Spinal cord (tissue), 10 donors: Measurements from ENCODE around the gene ABCC6. TPM values are rescaled to one million over a fixed set of nuclear protein-coding genes. Genes with fewer than 3 reads are reported as not detected.
"Not testable (repeated sequence)": the region's sequence is repeated elsewhere in the genome, so short reads cannot be mapped to it uniquely, and the experiment has no call there.

Source experiments
- DNase-seq, 6 donors: peaks; one replicate each; pipeline versions ENCODE4 v3.0.0 to v3.0.0-alpha.2; 2013 to 2015; ENCODE audit warnings: low spot score in 6 of 6, low read depth in 4 of 6
- H3K27ac ChIP-seq: one replicate; pipeline ENCODE4 v1.5.1; 2013; ENCODE audit warnings: low read depth, low read length, control low read depth
- H3K27me3 ChIP-seq: one replicate; pipeline ENCODE4 v1.6.1; 2013; ENCODE audit warnings: low read length; ENCODE audit not compliant: control insufficient read depth, insufficient read depth
- H3K36me3 ChIP-seq: one replicate; pipeline ENCODE4 v1.6.1; 2013; ENCODE audit warnings: low read length; ENCODE audit not compliant: control insufficient read depth, insufficient read depth
- H3K4me1 ChIP-seq: one replicate; pipeline ENCODE4 v1.6.1; 2013; ENCODE audit warnings: low read length; ENCODE audit not compliant: control insufficient read depth, insufficient read depth
- H3K4me3 ChIP-seq: one replicate; pipeline ENCODE4 v1.5.1; 2013; ENCODE audit warnings: low read depth, low read length, control low read depth
- H3K9me3 ChIP-seq: one replicate; pipeline ENCODE4 v1.6.1; 2013; ENCODE audit warnings: low read length; ENCODE audit not compliant: control insufficient read depth, insufficient read depth
- WGBS: methylation state at CpG from one replicate; pipeline ENCODE4 v1.1.5; 2013; ENCODE audit warnings: missing lambda C conversion rate; ENCODE audit not compliant: insufficient coverage; 5-methylcytosine and 5-hydroxymethylcytosine counted together
- long read RNA-seq, 4 donors: transcript quantifications; one replicate each; lab custom pipeline, GENCODE V29; 2026
- polyA plus RNA-seq, 2 donors: library from polyadenylated mRNA; unstranded; fragments of 120-200 nt; gene quantifications; one replicate each; pipeline ENCODE4 v1.2.1, GENCODE V29; 2013; ENCODE audit not compliant: insufficient read length in 2 of 2
- total RNA-seq, 2 donors: library from RNA; depleted of rRNA in 1 of 2; stranded (reverse); fragments of 120-200 nt in 1 of 2; fragments of >200 nt in 1 of 2; gene quantifications; one replicate each; pipeline versions ENCODE4 v1.2.3 to v1.2.4, GENCODE V29; 2013 to 2014
- donor health status: healthy.

ABCC6 gene
- 1 to 10 TPM in 1 of 2 donors, under 1 TPM in 1; 0.69 to 3.4 TPM for total RNA-seq
- 1 to 10 TPM; 1.3 to 2.2 TPM for polyA plus RNA-seq
- long read RNA-seq, donor 1, partial matches to known transcripts, result 81 of 81 reads
- long read RNA-seq, donor 1, other reads (novel, unspliced or antisense), result 0 of 81 reads
- long read RNA-seq, donor 2, partial matches to known transcripts, result 0 of 2 reads
- long read RNA-seq, donor 2, other reads (novel, unspliced or antisense), result 0 of 2 reads
- long read RNA-seq, donor 3, result 0 reads
- long read RNA-seq, donor 4, transcript ABCC6-204 (2 exons, 714 nt), result major isoform, 8 of 8 reads
- long read RNA-seq, donor 4, partial matches to known transcripts, result 0 of 8 reads
- long read RNA-seq, donor 4, other reads (novel, unspliced or antisense), result 0 of 8 reads

GRCh38 chr16:16222850-16223661 lies at the start of gene ABCC6:
TSS of gene ABCC6 (minus strand) at chr16:16223494. CDS start at chr16:16223434, 60 bp downstream.
- not testable (repeated sequence) for H3K4me1 ChIP-seq, H3K27ac ChIP-seq, H3K36me3 ChIP-seq, DNase-seq, H3K4me3 ChIP-seq, H3K27me3 ChIP-seq, H3K9me3 ChIP-seq
- no CpG with 5 or more reads among the region's 38 CpGs for WGBS

DNA sequence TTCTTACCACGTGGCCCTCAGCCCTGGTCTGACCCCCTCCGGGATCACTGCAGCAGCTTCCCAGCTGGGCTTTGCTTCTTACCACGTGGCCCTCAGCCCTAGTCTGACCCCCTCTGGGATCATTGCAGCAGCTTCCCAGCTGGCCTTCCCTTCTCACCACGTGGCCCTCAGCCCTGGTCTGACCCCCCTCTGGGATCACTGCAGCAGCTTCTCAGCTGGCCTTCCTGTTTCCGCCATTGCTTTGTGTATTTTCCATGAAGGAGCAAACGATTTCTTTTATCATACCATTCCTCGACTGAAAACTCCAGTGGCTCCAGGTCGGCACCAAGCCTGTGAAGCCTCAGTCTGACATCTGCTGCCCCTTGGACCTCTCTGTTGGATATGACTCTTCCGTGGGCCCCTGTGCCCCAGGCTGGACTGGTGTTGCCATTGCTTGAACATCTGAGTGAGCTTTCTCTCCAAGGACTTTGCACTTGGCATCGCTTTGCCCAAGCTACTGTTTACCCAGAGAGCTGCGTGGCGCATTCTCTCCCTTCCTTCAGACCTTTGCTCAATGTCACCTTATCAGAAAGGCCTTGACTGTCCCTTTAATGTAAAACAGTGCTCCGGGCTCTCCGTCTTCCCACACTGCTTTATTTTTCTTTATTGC lies 49.4 kb upstream of the ABCC6 start:
- not testable (repeated sequence) for H3K36me3 ChIP-seq, H3K4me3 ChIP-seq, H3K27me3 ChIP-seq, H3K27ac ChIP-seq, DNase-seq, H3K9me3 ChIP-seq, H3K4me1 ChIP-seq
- no CpG with 5 or more reads among the region's 14 CpGs for WGBS

GRCh38 chr16:16271658-16272057 lies 48.4 kb upstream of the ABCC6 start:
- H3K4me1 ChIP-seq, H3K27ac ChIP-seq, H3K36me3 ChIP-seq, H3K4me3 ChIP-seq, H3K9me3 ChIP-seq, DNase-seq, H3K27me3 ChIP-seq: not testable (repeated sequence)
- no CpG with 5 or more reads among the region's 8 CpGs for WGBS

DNA sequence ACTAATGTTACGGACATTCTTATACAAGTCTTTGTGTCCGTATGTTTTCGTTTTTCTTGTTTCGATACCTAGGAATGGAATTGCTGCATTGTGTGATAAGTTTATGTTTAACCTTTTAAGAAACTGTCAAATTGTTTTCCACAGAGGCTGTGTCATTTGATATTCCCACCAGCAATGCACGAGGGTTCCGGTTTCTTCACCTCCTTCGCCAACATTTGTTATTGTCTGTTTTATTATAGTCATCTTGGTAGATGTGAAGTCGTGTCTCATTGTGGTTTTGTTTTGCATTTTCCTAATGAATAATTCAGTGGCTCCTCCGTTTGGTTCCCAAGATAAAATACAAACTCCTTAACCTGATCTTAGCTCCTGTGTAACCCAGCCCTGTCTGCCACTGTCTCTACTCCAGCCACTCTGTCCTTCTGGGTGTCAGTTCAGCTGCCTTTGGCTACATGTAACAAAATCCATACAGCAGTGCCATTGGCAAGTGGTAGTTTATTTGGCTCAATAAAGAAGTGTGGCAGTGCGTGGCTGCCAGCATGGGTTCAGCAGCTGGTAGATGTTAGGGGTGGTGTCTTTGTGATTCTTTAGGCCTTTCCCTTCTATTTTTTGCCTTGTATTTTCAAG lies 45.0 kb upstream of the ABCC6 start:
- not testable (repeated sequence) for DNase-seq, H3K4me1 ChIP-seq
- WGBS, result no CpG with 5 or more reads among the region's 10 CpGs

GRCh38 chr16:16267708-16268107 lies 44.4 kb upstream of the ABCC6 start:
- WGBS, result no CpG with 5 or more reads among the region's 3 CpGs
- DNase-seq, result not testable (repeated sequence)

More for the DNA sequence above, 45.0 kb upstream of the ABCC6 start:
- not testable (repeated sequence) for H3K27ac ChIP-seq, H3K4me3 ChIP-seq, H3K9me3 ChIP-seq, H3K27me3 ChIP-seq, H3K36me3 ChIP-seq

DNA sequence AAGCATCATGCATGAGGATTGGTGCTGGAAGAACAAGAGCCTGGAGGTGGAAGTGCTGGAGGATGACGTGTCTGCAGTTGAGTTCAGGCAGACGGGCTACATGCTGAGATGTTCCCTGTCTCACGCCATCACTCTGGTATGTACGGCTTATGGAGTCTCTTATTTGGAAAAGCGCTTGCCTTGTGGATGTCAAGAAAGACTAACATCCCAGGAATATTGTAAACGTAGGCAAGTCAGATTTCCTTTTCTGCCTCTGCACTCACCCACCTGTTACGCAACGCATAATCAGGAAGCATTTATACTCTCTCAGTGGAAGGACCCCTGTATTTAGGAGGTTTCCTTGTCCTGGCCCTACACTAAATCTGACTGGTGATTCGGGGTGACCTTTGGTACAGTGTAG lies 41.8 kb upstream of the ABCC6 start:
- not testable (repeated sequence) for H3K4me1 ChIP-seq, H3K27ac ChIP-seq, DNase-seq, H3K9me3 ChIP-seq, H3K27me3 ChIP-seq, H3K4me3 ChIP-seq, H3K36me3 ChIP-seq
- no CpG with 5 or more reads among the region's 9 CpGs for WGBS

More at GRCh38 chr16:16267708-16268107, 44.4 kb upstream of the ABCC6 start:
- not testable (repeated sequence) for H3K4me1 ChIP-seq, H3K9me3 ChIP-seq, H3K36me3 ChIP-seq, H3K4me3 ChIP-seq, H3K27ac ChIP-seq, H3K27me3 ChIP-seq

DNA sequence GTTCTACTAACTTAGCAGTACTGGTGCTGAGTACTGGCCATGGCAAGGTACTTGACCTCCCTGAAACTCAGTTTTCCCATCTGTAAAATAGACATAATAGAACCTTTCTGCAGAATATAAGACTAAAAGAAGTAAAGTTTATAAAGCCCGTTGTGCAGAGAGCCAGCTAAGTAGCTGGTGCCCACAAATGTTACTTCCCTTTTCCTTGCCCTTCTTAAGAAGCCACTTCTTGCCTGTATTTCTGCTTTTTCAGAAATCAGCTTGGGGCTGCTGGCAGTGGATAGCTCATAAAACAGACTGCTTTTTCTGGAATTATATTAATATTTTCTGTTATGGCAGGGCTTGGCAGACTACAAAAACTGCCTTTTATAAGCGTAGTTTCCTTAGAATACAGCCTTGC lies 40.7 kb upstream of the ABCC6 start:
- not testable (repeated sequence) for H3K36me3 ChIP-seq, H3K27me3 ChIP-seq, H3K4me3 ChIP-seq, H3K9me3 ChIP-seq, H3K27ac ChIP-seq, H3K4me1 ChIP-seq, DNase-seq
- no CpG with 5 or more reads among the region's 2 CpGs for WGBS

- H3K4me3 ChIP-seq, H3K4me1 ChIP-seq, DNase-seq, H3K36me3 ChIP-seq, H3K27ac ChIP-seq, H3K27me3 ChIP-seq, H3K9me3 ChIP-seq: not testable (repeated sequence)
- WGBS, result no CpG with 5 or more reads among the region's 15 CpGs
Measured at GRCh38 chr16:16262954-16263555, 39.8 kb upstream of the ABCC6 start.

DNA sequence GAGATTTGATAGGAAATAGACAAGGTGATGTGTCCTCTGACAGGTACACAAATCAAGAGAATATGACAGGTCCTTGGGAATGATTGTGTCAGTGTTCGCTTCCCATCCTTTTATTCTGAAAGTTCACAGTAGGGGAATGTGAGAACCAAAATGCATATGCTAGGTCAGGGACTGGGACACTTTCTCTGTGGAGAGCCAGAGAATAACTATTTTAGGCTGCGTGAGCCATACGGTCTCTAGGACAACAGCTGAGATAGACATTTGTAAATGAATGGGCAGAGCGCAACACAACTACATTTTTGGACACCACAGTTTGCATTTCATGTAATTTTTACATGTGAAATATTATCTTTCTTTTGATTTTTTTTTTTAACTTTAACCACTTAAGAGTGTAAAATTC lies 36.7 kb upstream of the ABCC6 start:
- H3K27ac ChIP-seq, DNase-seq, H3K4me3 ChIP-seq, H3K9me3 ChIP-seq, H3K4me1 ChIP-seq, H3K27me3 ChIP-seq, H3K36me3 ChIP-seq: not testable (repeated sequence)
- WGBS, result no CpG with 5 or more reads among the region's 4 CpGs
